GM21515 (cell line): Measurements from ENCODE around the gene BCKDHB.

Experiments
- ATAC-seq: cut with Tn5 transposase; IDR thresholded peaks from one replicate; pipeline ENCODE4 v1.9.1; 2021; ENCODE audit not compliant: unreplicated experiment

Gene BCKDHB

GRCh38 chr6:80366051-80366450, 259.6 kb downstream of the BCKDHB start:
- ATAC-seq, result no peak

GRCh38 chr6:80366714-80367113, 260.2 kb downstream of the BCKDHB start:
- no peak for ATAC-seq

- no peak for ATAC-seq
Measured at GRCh38 chr6:80376411-80376810, 269.9 kb downstream of the BCKDHB start.

- ATAC-seq, result no peak
Measured at GRCh38 chr6:80380566-80380965, 274.1 kb downstream of the BCKDHB start.

GRCh38 chr6:80382811-80383210, 276.3 kb downstream of the BCKDHB start:
- no peak for ATAC-seq

- ATAC-seq, result no peak
Measured at GRCh38 chr6:80388507-80388906, 282.0 kb downstream of the BCKDHB start.
